HG03354 (cell line): ENCODE measurements around the gene ASPN.

Source experiments
- ATAC-seq: cut with Tn5 transposase; IDR thresholded peaks from one replicate; pipeline ENCODE4 v1.9.1; 2021; ENCODE audit warnings: mild to moderate bottlenecking; ENCODE audit not compliant: unreplicated experiment, poor library complexity, severe bottlenecking

Gene ASPN

DNA sequence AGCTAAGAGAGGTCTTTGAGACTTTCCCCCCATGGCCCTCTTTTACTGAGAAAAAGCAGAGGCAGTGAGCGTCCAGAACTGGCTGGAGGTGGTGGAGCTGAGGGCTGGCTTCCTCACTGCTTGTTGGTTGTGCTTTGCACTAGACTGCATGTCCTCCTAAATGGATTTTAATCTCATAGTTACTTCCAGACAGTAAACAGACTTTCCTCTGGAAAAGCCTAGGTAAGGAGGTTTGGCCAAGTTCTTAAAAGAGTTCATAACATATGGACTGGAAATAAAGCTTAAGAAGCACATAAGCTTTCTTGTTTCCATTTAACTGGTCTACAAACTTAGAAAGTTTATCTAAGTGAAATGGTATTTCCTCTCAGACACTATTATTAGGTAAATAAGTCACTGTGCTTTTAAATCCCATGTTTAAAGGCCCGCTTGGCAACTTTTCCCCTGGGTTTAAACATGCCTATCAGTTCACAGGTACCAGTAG is 2.0 kb downstream of the ASPN start:
- no peak for ATAC-seq

- ATAC-seq, result no peak
Measured at GRCh38 chr9:92479346-92479745, 3.0 kb downstream of the ASPN start.

DNA sequence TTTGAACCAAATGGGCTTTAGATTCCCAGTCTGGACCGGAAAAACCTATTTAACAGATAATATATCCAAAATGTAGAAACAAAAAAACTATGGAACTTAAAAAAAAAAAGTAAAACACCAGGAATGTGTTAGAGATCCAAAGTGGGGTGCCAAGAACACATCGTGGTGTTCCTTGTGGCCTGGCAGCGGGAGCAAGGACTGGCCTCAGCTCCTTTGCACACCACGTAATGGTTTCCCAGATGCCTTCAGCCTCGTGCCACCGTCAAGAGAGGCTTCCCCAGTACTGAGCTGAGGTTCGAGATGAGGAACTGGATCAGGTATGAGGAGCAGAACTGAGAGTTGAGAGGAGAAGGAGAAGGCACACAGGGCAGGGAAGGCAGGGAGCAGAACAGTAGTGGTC is 3.5 kb downstream of the ASPN start:
- no peak for ATAC-seq

- ATAC-seq, result no peak
Measured at GRCh38 chr9:92476962-92477361, 5.3 kb downstream of the ASPN start.

DNA sequence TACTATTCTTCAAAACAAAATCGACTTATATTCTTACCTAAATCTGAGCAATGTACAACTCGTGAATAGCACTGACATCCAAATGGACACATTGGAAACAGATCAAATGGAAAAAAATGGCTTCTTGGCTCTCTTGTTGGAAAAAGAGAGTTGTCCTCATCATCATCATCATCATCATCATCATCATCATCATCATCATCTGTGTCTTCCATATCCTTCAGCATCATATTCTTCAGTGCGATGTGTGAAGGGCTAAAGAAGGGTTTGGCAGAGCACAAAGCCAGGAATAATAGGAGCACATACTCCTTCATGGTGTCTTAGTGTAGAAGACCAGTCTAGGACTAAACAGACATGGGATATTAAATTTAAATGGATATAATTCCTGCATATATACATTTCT is 7.7 kb downstream of the ASPN start:
- no peak for ATAC-seq

DNA sequence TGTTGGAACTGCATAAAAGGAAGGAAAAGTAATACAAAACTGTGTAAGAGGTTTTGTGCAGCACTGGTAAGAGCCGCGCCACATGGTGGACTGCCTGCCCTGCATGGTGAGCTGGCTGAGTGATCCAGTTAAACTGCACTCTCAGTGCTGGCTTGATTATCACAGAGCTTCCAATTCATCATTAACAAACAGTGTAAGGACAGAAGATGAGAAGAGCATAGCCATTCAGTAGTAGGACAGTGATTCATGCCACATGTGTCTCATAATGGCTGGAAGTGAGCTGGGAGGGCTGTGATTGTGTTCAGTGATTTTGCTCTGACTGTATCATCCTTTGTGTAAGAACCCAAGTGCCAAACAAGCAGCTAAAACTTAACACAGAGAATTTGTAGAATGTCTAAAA is 14.1 kb downstream of the ASPN start:
- no peak for ATAC-seq

DNA sequence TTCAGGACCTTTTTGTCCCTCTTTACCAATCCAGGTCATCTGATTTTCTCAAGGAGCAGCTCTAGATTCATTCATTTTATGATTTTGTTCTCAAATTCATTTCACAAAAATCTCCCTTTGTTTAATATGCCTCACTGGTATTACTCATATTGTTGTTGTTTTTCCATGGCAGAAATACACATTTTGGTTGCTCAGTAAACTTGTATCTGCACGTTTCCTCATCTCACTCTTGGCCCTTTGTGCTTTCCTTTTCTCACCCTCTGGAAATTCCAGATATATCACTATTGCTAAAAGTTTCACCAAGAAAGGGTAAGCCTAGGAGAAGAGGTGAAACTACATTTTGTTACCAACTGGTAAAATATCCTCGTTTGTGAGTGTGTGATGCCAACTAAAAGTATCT is 14.8 kb downstream of the ASPN start:
- ATAC-seq, result no peak

GRCh38 chr9:92467041-92467440 is 15.3 kb downstream of the ASPN start:
- ATAC-seq, result no peak

DNA sequence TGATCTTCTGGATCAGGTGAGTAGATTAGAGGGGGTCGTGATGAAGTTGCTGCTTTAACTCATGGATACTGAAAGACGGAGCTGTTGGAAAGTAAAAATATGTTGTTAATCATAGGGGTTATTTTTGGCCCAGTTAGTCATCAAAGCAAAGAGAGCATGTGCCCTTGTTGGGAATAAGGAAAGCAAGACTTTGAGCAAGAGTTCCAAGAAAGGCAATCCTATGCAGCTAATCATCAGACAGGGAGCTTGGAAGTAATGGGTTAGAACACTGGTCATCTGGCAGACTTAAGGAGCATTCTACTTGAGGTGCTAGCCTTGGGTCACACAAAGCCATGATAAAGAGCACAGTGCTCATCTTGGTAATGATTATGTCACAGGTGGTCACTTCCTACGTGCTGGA is 18.3 kb downstream of the ASPN start:
- ATAC-seq, result no peak

DNA sequence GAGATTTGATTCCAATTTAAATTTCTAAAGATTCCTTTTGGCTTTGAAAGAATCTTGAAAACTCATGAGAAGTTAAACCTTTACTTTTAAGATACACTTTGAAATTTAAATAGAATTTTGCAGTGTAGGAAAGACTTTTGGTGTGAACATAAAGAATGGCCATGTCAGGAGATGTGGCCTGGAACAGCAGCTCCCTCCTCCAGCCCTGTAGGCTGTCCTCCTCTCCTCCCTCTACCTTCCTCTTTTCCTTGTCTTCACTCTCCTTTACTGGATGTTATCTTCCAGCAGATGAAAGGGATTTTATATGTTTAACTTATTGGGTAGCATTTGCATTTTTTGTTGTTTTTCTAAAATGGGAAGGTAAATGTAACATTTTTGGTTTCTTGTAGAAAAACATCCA is 18.9 kb downstream of the ASPN start:
- no peak for ATAC-seq

GRCh38 chr9:92457576-92457975 is 24.7 kb downstream of the ASPN start:
- ATAC-seq, result no peak

DNA sequence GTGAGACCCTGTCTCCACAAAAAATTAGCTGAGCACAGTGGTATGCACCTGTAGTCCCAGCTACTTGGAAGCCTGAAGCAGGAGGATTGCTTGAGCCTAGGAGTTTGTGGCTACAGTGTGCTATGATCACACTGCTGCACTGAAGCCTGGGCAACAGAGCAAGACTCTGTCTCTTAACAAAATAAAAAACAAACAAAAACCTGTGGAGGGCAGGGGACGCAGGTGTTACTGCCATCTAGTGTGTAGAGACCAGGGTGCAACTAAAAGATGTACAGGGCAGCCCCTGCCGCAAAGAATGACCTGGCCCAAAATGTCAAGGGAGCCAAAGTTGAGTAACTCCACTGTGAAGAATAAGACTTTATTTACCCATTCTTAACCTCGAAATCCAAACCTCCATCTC is 27.1 kb downstream of the ASPN start:
- ATAC-seq, result no peak

- ATAC-seq, result no peak
Measured at GRCh38 chr9:92446536-92446935, 35.8 kb downstream of the ASPN start.

DNA sequence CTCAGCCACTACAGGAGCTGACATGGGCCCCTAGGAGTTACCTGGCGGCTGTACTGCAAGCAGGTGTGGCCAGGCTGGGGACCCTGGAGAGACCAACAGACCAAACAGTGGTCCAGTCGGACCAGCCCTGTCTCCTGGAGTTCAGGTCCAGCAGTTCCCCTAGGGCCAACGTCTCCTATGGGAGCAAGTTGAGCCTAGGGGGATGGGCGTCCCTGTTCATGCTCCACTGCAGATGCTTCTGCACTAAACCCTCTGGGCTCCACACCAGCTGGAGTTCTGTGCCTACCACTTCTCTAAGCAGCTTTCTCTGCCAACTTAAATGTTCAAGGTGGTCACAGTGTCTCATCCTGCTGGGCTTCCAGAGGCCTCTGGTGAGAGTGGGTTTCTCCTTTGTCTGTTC is 37.5 kb downstream of the ASPN start:
- no peak for ATAC-seq

GRCh38 chr9:92440751-92441046 is 41.6 kb downstream of the ASPN start:
- no peak for ATAC-seq

DNA sequence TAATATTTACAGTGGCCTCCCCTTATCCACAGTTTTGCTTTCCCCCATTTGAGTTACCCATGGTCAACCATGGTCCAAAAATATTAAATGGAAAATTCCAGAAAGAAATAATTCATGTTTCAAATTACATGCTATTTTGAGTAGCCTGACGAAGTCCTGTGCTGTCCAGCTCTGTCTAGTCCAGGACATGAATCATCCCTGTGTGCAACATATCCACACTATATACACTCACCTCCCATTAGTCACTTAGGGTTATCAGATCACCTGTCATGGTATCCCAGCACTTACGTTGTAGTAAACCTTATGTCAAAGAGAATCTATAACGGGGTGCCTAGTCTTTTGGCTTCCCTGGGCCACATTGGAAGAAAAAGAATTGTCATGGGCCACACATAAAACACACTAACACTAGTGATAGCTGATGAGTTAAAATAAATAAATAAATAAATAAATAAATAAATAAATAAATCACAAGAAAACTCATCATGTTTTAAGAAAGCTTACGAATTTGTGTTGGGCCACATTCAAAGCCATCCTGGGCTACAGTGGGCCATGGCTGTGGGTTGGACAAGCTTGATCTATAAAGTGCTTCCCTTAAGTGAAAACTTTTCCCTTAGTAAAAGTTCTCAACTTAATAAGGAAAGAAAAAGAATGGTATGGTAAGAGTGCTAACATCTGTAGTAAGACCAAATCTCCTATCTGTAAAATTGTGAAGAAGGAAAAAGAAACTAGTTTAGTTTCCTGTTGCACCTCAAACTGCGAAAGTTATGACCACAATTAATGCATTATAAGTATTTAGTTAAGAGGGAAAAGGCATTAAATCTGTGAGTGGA is 42.2 kb downstream of the ASPN start:
- no peak for ATAC-seq

GRCh38 chr9:92438900-92439526 is 43.3 kb downstream of the ASPN start:
- no peak for ATAC-seq

DNA sequence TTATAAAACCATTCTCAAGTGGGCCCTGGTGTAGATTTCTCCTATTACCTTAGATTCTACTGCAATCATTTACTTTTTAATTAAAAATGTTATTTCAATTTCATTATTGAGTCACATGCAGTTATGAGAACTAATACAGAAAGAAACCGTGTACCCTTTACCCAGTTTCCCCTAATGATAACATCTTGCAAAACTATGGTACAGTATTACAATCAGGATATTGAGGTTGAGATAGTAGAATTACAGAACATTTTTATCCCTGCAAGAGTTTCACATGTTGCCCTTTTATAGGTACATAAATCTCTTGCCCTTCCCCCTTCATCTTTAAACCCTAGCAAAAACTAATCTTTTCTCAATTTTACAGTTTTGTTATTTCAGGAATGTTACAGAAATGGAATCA is 47.0 kb downstream of the ASPN start:
- ATAC-seq, result no peak

DNA sequence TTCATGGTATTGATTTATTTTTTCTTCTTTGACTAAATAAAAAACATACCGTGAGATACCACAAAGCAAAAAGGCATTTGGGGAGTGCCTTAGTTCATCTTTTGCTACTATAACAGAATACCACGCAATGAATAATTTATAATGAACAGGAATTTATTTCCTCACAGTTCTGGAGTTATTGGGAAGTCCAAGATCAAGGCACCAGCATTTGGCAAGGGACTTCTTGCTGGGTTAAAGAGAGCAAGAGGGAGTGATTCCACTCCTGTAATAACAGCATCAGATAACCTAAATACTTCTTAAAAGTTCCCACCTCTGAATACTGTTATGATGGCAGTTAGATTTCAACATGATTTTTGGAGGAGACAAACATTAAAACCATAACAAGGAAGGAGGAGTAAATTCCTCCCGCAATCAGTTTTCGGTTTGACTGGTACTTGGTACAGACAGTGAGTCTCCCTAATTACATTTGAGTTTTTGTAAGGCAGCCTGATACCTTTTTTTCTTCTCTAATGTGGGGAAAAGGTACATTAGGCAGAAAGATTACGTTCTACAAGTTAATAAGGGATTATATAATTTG is 49.2 kb downstream of the ASPN start:
- no peak for ATAC-seq

- ATAC-seq, result no peak
Measured at GRCh38 chr9:92432350-92432749, 50.0 kb downstream of the ASPN start.

- ATAC-seq, result no peak
Measured at GRCh38 chr9:92429836-92430235, 52.5 kb downstream of the ASPN start.
